Neural crest cell (in vitro differentiated cells): ENCODE data around the gene CEPT1. TPM values are rescaled to one million over a fixed set of nuclear protein-coding genes. Genes with fewer than 3 reads are reported as not detected.

ENCODE experiments used
- DNase-seq: peaks from one replicate; pipeline ENCODE4 v3.0.0; 2021; ENCODE audit warnings: low read depth, mixed read lengths, low spot score
- H3K27ac Mint-ChIP-seq: one replicate; pipeline ENCODE4 v1.8.0; 2021; ENCODE audit warnings: mild to moderate bottlenecking, mixed read lengths; ENCODE audit not compliant: unreplicated experiment
- H3K27me3 Mint-ChIP-seq: 2 replicates; pipeline ENCODE4 v1.8.0; 2021; ENCODE audit warnings: low read depth, mild to moderate bottlenecking, mixed read lengths
- H3K36me3 Mint-ChIP-seq: 2 replicates; pipeline ENCODE4 v1.8.0; 2021; ENCODE audit warnings: low read depth, mild to moderate bottlenecking, mixed read lengths
- H3K4me1 Mint-ChIP-seq: 2 replicates; pipeline ENCODE4 v1.8.0; 2021; ENCODE audit warnings: mixed read lengths
- H3K4me3 Mint-ChIP-seq: one replicate; pipeline ENCODE4 v1.8.0; 2021; ENCODE audit warnings: mild to moderate bottlenecking, mixed read lengths
- H3K9me3 Mint-ChIP-seq: 2 replicates; pipeline ENCODE4 v1.8.0; 2021; ENCODE audit warnings: mixed read lengths
- total RNA-seq: library from RNA; stranded (reverse); gene quantifications from 2 replicates; pipeline ENCODE4 v1.2.1, GENCODE V29; 2021
- TF ChIP-seq, protein P1 (sequence below): fragments of 200-600 bp; sonication (generic); conservative IDR thresholded peaks from 2 replicates; pipeline ENCODE4 v1.5.0; 2021; ENCODE audit warnings: antibody characterized with exemption, mild to moderate bottlenecking

CEPT1 gene
- total RNA-seq, 1 donor from 2014 or later = 27.3 TPM

GRCh38 chr1:111209622-111210021 is 69.6 kb downstream of the CEPT1 start:
- TF ChIP-seq, protein P1, sequence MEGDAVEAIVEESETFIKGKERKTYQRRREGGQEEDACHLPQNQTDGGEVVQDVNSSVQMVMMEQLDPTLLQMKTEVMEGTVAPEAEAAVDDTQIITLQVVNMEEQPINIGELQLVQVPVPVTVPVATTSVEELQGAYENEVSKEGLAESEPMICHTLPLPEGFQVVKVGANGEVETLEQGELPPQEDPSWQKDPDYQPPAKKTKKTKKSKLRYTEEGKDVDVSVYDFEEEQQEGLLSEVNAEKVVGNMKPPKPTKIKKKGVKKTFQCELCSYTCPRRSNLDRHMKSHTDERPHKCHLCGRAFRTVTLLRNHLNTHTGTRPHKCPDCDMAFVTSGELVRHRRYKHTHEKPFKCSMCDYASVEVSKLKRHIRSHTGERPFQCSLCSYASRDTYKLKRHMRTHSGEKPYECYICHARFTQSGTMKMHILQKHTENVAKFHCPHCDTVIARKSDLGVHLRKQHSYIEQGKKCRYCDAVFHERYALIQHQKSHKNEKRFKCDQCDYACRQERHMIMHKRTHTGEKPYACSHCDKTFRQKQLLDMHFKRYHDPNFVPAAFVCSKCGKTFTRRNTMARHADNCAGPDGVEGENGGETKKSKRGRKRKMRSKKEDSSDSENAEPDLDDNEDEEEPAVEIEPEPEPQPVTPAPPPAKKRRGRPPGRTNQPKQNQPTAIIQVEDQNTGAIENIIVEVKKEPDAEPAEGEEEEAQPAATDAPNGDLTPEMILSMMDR = no peak
- H3K4me3 Mint-ChIP-seq = no peak overlapping the region
- no peak for DNase-seq
- H3K27ac Mint-ChIP-seq = no peak overlapping the region
- no peaks in the 10 kb centered on the region for H3K4me1 Mint-ChIP-seq
- no peaks in the 10 kb centered on the region for H3K9me3 Mint-ChIP-seq
- H3K36me3 Mint-ChIP-seq = no peaks in the 10 kb centered on the region
- peaks cover 3% of the 10 kb centered on the region for H3K27me3 Mint-ChIP-seq

DNA sequence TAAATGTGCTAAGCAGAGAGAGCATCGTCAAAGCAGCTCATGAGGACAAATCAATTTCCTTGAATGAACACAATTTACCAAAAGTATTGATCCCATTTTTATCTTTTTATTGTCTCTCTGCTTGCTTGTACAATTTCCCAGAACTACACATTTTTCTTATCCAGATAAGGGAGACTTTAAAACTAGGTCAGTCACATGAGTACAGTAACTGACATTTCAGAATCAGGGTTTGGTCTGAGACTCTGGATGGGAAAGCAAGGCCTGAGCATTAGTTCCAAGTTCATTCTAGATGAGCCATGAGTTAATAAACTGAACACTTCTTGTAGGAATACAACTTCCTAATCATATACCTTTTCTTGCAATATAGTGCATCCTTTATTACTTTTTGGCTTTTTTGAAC is 71.9 kb downstream of the CEPT1 start:
- no peak overlapping the region for H3K27ac Mint-ChIP-seq
- H3K36me3 Mint-ChIP-seq = no peaks in the 10 kb centered on the region
- no peaks in the 10 kb centered on the region for H3K9me3 Mint-ChIP-seq
- H3K4me1 Mint-ChIP-seq = no peaks in the 10 kb centered on the region
- no peaks in the 10 kb centered on the region for H3K27me3 Mint-ChIP-seq
- DNase-seq = no peak
- TF ChIP-seq, protein P1 = no peak
- H3K4me3 Mint-ChIP-seq = no peak overlapping the region

DNA sequence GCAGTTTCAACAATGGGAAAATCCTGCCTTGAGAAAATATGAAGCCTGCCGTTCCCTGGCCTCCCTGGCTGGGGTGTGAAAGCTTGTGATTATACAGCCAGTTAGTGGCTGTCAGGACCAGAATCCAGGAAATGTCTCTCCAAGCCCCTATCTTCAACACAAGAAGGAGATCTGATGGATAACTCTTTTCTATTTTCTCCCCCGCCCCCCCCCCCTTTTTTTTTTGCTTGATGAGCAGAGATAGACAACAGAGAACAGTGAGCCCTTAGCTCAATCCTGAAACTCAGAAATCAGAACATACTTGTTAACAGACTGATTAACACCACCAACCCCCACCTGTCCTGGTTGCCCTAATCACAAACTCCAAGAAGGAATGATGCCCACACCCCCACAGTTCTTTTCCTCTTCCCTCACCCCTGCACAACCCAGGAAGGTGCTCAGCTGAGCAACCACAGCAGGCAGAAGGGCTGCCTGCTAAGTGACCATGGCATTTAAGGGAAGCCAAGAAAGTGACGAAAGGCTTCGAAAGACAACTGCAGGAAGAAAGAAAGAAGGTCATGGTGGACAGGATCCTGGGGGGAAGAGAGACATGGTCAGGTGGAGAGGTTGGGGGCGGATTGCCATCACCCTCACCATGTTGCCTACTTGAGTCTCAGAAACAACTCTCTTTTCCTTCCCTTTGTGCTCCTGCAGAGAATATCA is 72.8 kb downstream of the CEPT1 start:
- no peaks in the 10 kb centered on the region for H3K9me3 Mint-ChIP-seq
- H3K27ac Mint-ChIP-seq = no peak overlapping the region
- no peak overlapping the region for H3K4me3 Mint-ChIP-seq
- H3K27me3 Mint-ChIP-seq = no peaks in the 10 kb centered on the region
- TF ChIP-seq, protein P1 = no peak
- DNase-seq = no peak
- no peaks in the 10 kb centered on the region for H3K4me1 Mint-ChIP-seq
- H3K36me3 Mint-ChIP-seq = no peaks in the 10 kb centered on the region

GRCh38 chr1:111213412-111213811 is 73.4 kb downstream of the CEPT1 start:
- TF ChIP-seq, protein P1 = no peak
- DNase-seq = no peak
- no peak overlapping the region for H3K27ac Mint-ChIP-seq
- no peaks in the 10 kb centered on the region for H3K9me3 Mint-ChIP-seq
- H3K36me3 Mint-ChIP-seq = no peaks in the 10 kb centered on the region
- no peaks in the 10 kb centered on the region for H3K27me3 Mint-ChIP-seq
- H3K4me1 Mint-ChIP-seq = no peaks in the 10 kb centered on the region
- no peak overlapping the region for H3K4me3 Mint-ChIP-seq

- Mint-ChIP-seq H3K27ac (no peak overlapping the region), H3K27me3 (no peaks in the 10 kb centered on the region), H3K9me3 (no peaks in the 10 kb centered on the region), H3K36me3 (no peaks in the 10 kb centered on the region), H3K4me1 (peaks cover 2% of the 10 kb centered on the region), H3K4me3 (no peak overlapping the region)
- no peak for DNase-seq
- TF ChIP-seq, protein P1 = no peak
Observed at GRCh38 chr1:111214074-111214801, 74.2 kb downstream of the CEPT1 start.
